Esophagus muscularis mucosa (tissue), 4 donors: ENCODE measurements around the gene ATRNL1. TPM values are rescaled to one million over a fixed set of nuclear protein-coding genes. Genes with fewer than 3 reads are reported as not detected.

Experiments
- DNase-seq: peaks from one replicate; pipeline ENCODE4 v3.0.0-alpha.2; 2017; ENCODE audit errors: extremely low spot score
- H3K27ac ChIP-seq, 4 donors: fragments of 200-600 bp; sonication (generic); replicated peaks in 1 of 4; 1 replicate in 3 of 4; 2 replicates in 1 of 4; pipeline ENCODE4 v1.5.1; 2016 to 2019; ENCODE audit warnings: mild to moderate bottlenecking in 1 of 4
- H3K27me3 ChIP-seq, 4 donors: fragments of 200-600 bp; sonication (generic); one replicate each; pipeline versions ENCODE4 v1.5.1 to v1.6.0; 2016 to 2019
- H3K36me3 ChIP-seq, 4 donors: fragments of 200-600 bp; sonication (generic); one replicate each; pipeline ENCODE4 v1.5.1; 2016 to 2019
- H3K4me1 ChIP-seq, 4 donors: fragments of 200-600 bp; sonication (generic); one replicate each; pipeline ENCODE4 v1.5.1; 2016 to 2019
- H3K4me3 ChIP-seq, 4 donors: fragments of 200-600 bp; sonication (generic); 1 replicate in 2 of 4; 2 replicates in 2 of 4; pipeline ENCODE4 v1.5.1; 2016 to 2019; ENCODE audit warnings: mild to moderate bottlenecking in 4 of 4, moderate library complexity in 1 of 4
- H3K9me3 ChIP-seq, 4 donors: fragments of 200-600 bp; sonication (generic); 1 replicate in 3 of 4; 2 replicates in 1 of 4; pipeline ENCODE4 v1.5.1; 2016 to 2019
- CTCF ChIP-seq, 3 experiments: fragments of 200-600 bp in 2 of 3; fragments of 450-650 bp in 1 of 3; sonication (generic) in 2 of 3; IDR thresholded peaks; one replicate each; pipeline ENCODE4 v1.5.1; 2017 to 2019; ENCODE audit warnings: antibody characterized with exemption in 3 of 3, mild to moderate bottlenecking in 2 of 3, moderate library complexity in 1 of 3
- EP300 ChIP-seq: sonication (generic); formaldehyde crosslinking; IDR thresholded peaks from one replicate; pipeline ENCODE4 v1.6.1; 2017; ENCODE audit warnings: antibody characterized with exemption
- POLR2A ChIP-seq: fragments of 450-650 bp; IDR thresholded peaks from one replicate; pipeline ENCODE4 v1.6.1; 2017; ENCODE audit warnings: antibody characterized with exemption, moderate library complexity, mild to moderate bottlenecking, low read depth
- POLR2AphosphoS5 ChIP-seq, 2 donors: sonication (generic); formaldehyde crosslinking; IDR thresholded peaks; one replicate each; pipeline ENCODE4 v1.6.1; 2017; ENCODE audit warnings: antibody characterized with exemption in 2 of 2
- WGBS: methylation state at CpG from one replicate; pipeline ENCODE4 v1.1.5; 2018; 5-methylcytosine and 5-hydroxymethylcytosine counted together
- intact Hi-C: fragments of 100-400 bp; cut with DNase I; formaldehyde crosslinking; loops from one replicate; pipeline ENCODE4 v1.15.1; 2023
- total RNA-seq, 4 donors: library from RNA; depleted of rRNA; stranded (reverse); fragments of >200 nt; gene quantifications; one replicate each; pipeline versions ENCODE4 v1.1.0 to v1.2.1, GENCODE V29; 2016

ATRNL1 gene
- total RNA-seq, 4 donors from 2014 or later, result 5.0 to 18.0 (median 11.3) TPM

DNA sequence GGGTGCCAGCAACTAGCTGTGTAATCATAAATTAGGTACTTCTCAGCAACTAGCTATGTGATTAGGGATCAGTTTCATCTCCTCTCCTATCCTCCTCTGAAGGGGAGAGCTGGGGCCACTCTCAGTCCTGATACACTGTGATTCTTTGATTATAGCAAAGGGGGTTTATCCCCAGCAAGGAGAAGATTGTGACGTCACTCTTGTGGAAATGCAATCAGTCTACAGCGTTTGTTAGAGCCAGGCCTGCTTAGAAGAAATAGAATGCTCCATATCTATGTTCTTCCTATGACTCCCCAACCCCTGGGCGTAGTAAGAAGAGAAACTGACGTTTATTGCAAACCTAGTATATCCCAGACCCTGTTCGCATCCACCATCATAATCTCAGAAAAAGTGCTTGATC, 871.7 kb downstream of the ATRNL1 start:
- intact Hi-C loops, result no loop called here
- no peak overlapping the region for H3K4me3 ChIP-seq
- no peaks in the 10 kb centered on the region for H3K36me3 ChIP-seq
- peak; percentile 68 for DNase-seq
- H3K9me3 ChIP-seq, result no peaks in the 10 kb centered on the region
- no peaks in the 10 kb centered on the region for H3K4me1 ChIP-seq
- no peaks in the 10 kb centered on the region for H3K27me3 ChIP-seq
- no peak overlapping the region for H3K27ac ChIP-seq
- TF ChIP-seq EP300, result no peak
- TF ChIP-seq POLR2AphosphoS5 (IDR thresholded peaks at IDR 0.05), result no peak
- no peak for TF ChIP-seq CTCF (IDR thresholded peaks at IDR 0.05)
- no peak for TF ChIP-seq POLR2A
- WGBS, result 95% methylated on average over 5 of the region's 5 CpGs

DNA sequence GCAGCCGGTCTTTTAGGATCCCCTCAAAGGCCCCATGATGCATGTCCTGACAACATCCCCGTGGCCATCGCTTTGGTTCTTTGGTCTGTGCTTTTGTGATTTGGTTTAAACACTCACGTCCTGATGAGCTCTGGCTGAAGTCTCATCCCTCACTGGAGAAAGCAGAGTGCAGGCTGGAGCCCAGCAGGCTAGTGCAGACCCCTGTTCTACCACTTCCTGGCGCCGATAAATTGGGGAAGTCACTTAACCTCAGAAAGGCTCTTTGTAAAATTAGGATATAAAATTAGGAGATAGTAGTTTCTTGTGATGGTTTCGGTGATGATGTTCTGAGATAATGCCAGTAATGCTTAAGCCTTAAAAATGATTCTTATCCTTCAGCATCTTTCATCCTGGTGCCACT, 872.2 kb downstream of the ATRNL1 start:
- 84% methylated on average over 7 of the region's 7 CpGs for WGBS
- no peaks in the 10 kb centered on the region for H3K9me3 ChIP-seq
- no peak overlapping the region for H3K4me3 ChIP-seq
- no peaks in the 10 kb centered on the region for H3K36me3 ChIP-seq
- no peak for DNase-seq
- intact Hi-C loops, result no loop called here
- no peaks in the 10 kb centered on the region for H3K4me1 ChIP-seq
- TF ChIP-seq POLR2AphosphoS5 (IDR thresholded peaks at IDR 0.05), result no peak
- TF ChIP-seq CTCF (IDR thresholded peaks at IDR 0.05), result no peak
- TF ChIP-seq EP300, result no peak
- no peak for TF ChIP-seq POLR2A
- no peak overlapping the region for H3K27ac ChIP-seq
- no peaks in the 10 kb centered on the region for H3K27me3 ChIP-seq

- TF ChIP-seq CTCF (IDR thresholded peaks at IDR 0.05), result no peak
- 91% methylated on average over 3 of the region's 3 CpGs for WGBS
- no peak overlapping the region for H3K27ac ChIP-seq
- no peak overlapping the region for H3K4me3 ChIP-seq
- DNase-seq, result peak; percentile 70
- no peaks in the 10 kb centered on the region for H3K36me3 ChIP-seq
- intact Hi-C loops, result no loop called here
- H3K4me1 ChIP-seq, result no peaks in the 10 kb centered on the region
- H3K27me3 ChIP-seq, result no peaks in the 10 kb centered on the region
- no peaks in the 10 kb centered on the region for H3K9me3 ChIP-seq
Measured at GRCh38 chr10:115968236-115968635, 875.1 kb downstream of the ATRNL1 start.

DNA sequence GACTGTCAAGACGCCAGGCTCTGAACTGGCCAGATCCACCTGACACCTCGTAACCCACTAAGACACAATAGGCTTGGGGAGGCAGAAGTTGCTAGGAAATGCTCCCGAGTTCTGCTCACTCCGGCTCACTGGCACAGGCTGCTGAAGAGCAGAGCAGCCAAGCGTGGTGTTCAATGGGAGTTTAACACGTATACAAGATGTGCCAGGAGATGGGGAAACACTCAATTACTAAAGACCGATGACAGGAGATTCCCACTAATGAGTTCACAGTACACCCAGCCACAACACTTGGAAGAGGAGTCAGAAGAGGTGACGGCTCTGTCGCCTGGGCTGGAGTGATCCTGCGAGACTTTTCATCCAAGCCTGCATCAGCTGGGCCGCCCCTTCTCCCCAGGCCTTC, 876.4 kb downstream of the ATRNL1 start:
- TF ChIP-seq POLR2A, result no peak
- no peak for TF ChIP-seq CTCF (IDR thresholded peaks at IDR 0.05)
- no peak for TF ChIP-seq POLR2AphosphoS5 (IDR thresholded peaks at IDR 0.05)
- no peak for TF ChIP-seq EP300
- DNase-seq, result no peak
- WGBS, result 73% methylated on average over 9 of the region's 11 CpGs
- Histone ChIP-seq H3K27ac (no peak overlapping the region), H3K4me1 (no peaks in the 10 kb centered on the region), H3K36me3 (no peaks in the 10 kb centered on the region), H3K4me3 (no peak overlapping the region), H3K9me3 (no peaks in the 10 kb centered on the region), H3K27me3 (no peaks in the 10 kb centered on the region)
- intact Hi-C loops, result no loop called here

GRCh38 chr10:115971921-115972320, 878.8 kb downstream of the ATRNL1 start:
- TF ChIP-seq POLR2AphosphoS5 (IDR thresholded peaks at IDR 0.05), result no peak
- no peak for TF ChIP-seq POLR2A
- TF ChIP-seq CTCF (IDR thresholded peaks at IDR 0.05), result no peak
- no peak for TF ChIP-seq EP300
- intact Hi-C loops, result no loop called here
- Histone ChIP-seq H3K9me3 (no peaks in the 10 kb centered on the region), H3K4me3 (no peak overlapping the region), H3K27me3 (no peaks in the 10 kb centered on the region), H3K27ac (no peak overlapping the region), H3K36me3 (no peaks in the 10 kb centered on the region), H3K4me1 (peaks cover 0 to 3% (median 0%) of the 10 kb centered on the region in 4 donors)
- DNase-seq, result no peak
- WGBS, result 84% methylated on average over 6 of the region's 6 CpGs
